Mesenchymal stem cell (in vitro differentiated cells and primary cell): ENCODE data around the gene ZNF627.
A peak's percentile ranks its signal among the peaks of the same experiment; 100 is the strongest.

Source experiments
- DNase-seq: peaks from one replicate; pipeline ENCODE4 v3.0.0-alpha.2; 2013
- H2AFZ ChIP-seq: one replicate; pipeline ENCODE4 v1.6.1; 2013; ENCODE audit warnings: low read depth, mild to moderate bottlenecking, control low read depth, inconsistent platforms, low read length, moderate library complexity
- H2AK5ac ChIP-seq: 2 replicates; pipeline ENCODE4 v1.6.1; 2013; ENCODE audit warnings: low read length, moderate library complexity, mild to moderate bottlenecking, inconsistent platforms; ENCODE audit not compliant: severe bottlenecking
- H2BK120ac ChIP-seq: one replicate; pipeline ENCODE4 v1.6.1; 2013; ENCODE audit warnings: low read depth, mild to moderate bottlenecking, inconsistent platforms, low read length, moderate library complexity
- H2BK12ac ChIP-seq, 2 experiments: one replicate each; pipeline ENCODE4 v1.6.1; 2013; ENCODE audit warnings: inconsistent platforms in 2 of 2, low read length in 2 of 2, mild to moderate bottlenecking in 2 of 2, moderate library complexity in 2 of 2, control low read depth in 1 of 2
- H2BK15ac ChIP-seq: one replicate; pipeline ENCODE4 v1.6.1; 2013; ENCODE audit warnings: mild to moderate bottlenecking, low read depth, inconsistent platforms; ENCODE audit not compliant: poor library complexity, severe bottlenecking
- H2BK5ac ChIP-seq: 2 replicates; pipeline ENCODE4 v1.6.1; 2013; ENCODE audit warnings: low read depth, mild to moderate bottlenecking, low read length, control low read depth, inconsistent platforms; ENCODE audit not compliant: poor library complexity, severe bottlenecking
- H3K14ac ChIP-seq, 2 experiments: one replicate each; pipeline ENCODE4 v1.6.1; 2013; ENCODE audit warnings: inconsistent platforms in 2 of 2, low read length in 2 of 2, control low read depth in 1 of 2, mild to moderate bottlenecking in 1 of 2, moderate library complexity in 1 of 2
- H3K18ac ChIP-seq, 2 experiments: one replicate each; pipeline ENCODE4 v1.6.1; 2013; ENCODE audit warnings: inconsistent platforms in 2 of 2, low read length in 2 of 2, control low read depth in 1 of 2, low read depth in 1 of 2, mild to moderate bottlenecking in 1 of 2
- H3K23ac ChIP-seq, 2 experiments: one replicate each; pipeline ENCODE4 v1.6.1; 2013; ENCODE audit warnings: inconsistent platforms in 2 of 2, low read length in 2 of 2, mild to moderate bottlenecking in 2 of 2, moderate library complexity in 2 of 2, control low read depth in 1 of 2
- H3K27ac ChIP-seq: 2 replicates; pipeline ENCODE4 v1.5.1; 2013; ENCODE audit warnings: mild to moderate bottlenecking, moderate library complexity, low read length, control low read depth, inconsistent platforms; ENCODE audit not compliant: poor library complexity, severe bottlenecking
- H3K27me3 ChIP-seq, 2 experiments: 2 replicates each; pipeline versions ENCODE4 v1.6.1 to v1.7.0; 2013; ENCODE audit warnings: low read length in 2 of 2, mild to moderate bottlenecking in 2 of 2, moderate library complexity in 2 of 2, control low read depth in 1 of 2, inconsistent platforms in 1 of 2; ENCODE audit not compliant: control insufficient read depth in 1 of 2, insufficient read depth in 1 of 2
- H3K36me3 ChIP-seq, 2 experiments: 2 replicates each; pipeline versions ENCODE4 v1.6.1 to v1.7.0; 2013; ENCODE audit warnings: low read length in 2 of 2, control low read depth in 1 of 2, inconsistent platforms in 1 of 2, low read depth in 1 of 2, mild to moderate bottlenecking in 1 of 2; ENCODE audit not compliant: insufficient read depth in 2 of 2, control insufficient read depth in 1 of 2
- H3K4ac ChIP-seq, 2 experiments: one replicate each; pipeline ENCODE4 v1.6.1; 2013; ENCODE audit warnings: inconsistent platforms in 2 of 2, low read length in 2 of 2, mild to moderate bottlenecking in 2 of 2, moderate library complexity in 2 of 2, control low read depth in 1 of 2, low read depth in 1 of 2
- H3K4me1 ChIP-seq: 2 replicates; pipeline ENCODE4 v1.6.1; 2013; ENCODE audit warnings: low read depth, low read length, control low read depth; ENCODE audit not compliant: control insufficient read depth, insufficient read depth
- H3K4me2 ChIP-seq: 2 replicates; pipeline ENCODE4 v1.6.1; 2013; ENCODE audit warnings: low read length, mild to moderate bottlenecking, inconsistent platforms; ENCODE audit not compliant: poor library complexity, severe bottlenecking
- H3K4me3 ChIP-seq, 2 experiments: 2 replicates each; pipeline versions ENCODE4 v1.5.1 to v1.7.0; 2013; ENCODE audit warnings: low read length in 2 of 2, mild to moderate bottlenecking in 2 of 2, control low read depth in 1 of 2, low read depth in 1 of 2; ENCODE audit not compliant: insufficient read depth in 1 of 2
- H3K79me1 ChIP-seq: replicated peaks from 2 replicates; pipeline ENCODE4 v1.6.1; 2013; ENCODE audit warnings: mild to moderate bottlenecking, control low read depth, low read length, inconsistent platforms; ENCODE audit not compliant: poor library complexity, severe bottlenecking
- H3K9ac ChIP-seq: 2 replicates; pipeline ENCODE4 v1.7.0; 2013; ENCODE audit warnings: mild to moderate bottlenecking, low read length, moderate library complexity
- H3K9me3 ChIP-seq: 2 replicates; pipeline ENCODE4 v1.7.0; 2013; ENCODE audit warnings: mild to moderate bottlenecking, low read length; ENCODE audit not compliant: control insufficient read depth
- H4K8ac ChIP-seq: one replicate; pipeline ENCODE4 v1.6.1; 2013; ENCODE audit warnings: inconsistent platforms, mild to moderate bottlenecking, low read length, moderate library complexity
- H4K91ac ChIP-seq: one replicate; pipeline ENCODE4 v1.6.1; 2013; ENCODE audit warnings: mild to moderate bottlenecking, low read length, inconsistent platforms
- WGBS: methylation state at CpG from one replicate; pipeline ENCODE4 v1.1.7; 2013; ENCODE audit warnings: mixed read lengths; 5-methylcytosine and 5-hydroxymethylcytosine counted together

Gene ZNF627

DNA sequence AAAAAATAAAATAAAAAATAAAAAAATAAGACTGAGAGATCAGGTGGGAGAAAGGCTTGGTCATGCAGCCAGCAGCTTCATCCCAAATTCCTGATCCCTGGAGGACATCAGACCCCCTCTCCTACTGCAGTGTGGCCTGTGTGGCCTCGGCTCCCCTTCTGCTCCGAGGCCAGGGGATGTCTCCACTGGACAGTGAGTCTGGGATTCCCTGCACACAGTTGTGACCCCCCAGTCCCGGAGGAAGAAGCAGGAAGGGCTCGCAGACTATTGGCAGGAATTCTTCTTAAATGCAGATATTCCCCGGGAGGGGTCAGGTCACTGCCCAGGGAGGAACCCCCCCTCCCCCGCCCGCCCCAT is 41.9 kb downstream of the ZNF627 start:
- Histone ChIP-seq H3K36me3 (no peaks in the 10 kb centered on the region), H2BK120ac (no peak overlapping the region)

DNA sequence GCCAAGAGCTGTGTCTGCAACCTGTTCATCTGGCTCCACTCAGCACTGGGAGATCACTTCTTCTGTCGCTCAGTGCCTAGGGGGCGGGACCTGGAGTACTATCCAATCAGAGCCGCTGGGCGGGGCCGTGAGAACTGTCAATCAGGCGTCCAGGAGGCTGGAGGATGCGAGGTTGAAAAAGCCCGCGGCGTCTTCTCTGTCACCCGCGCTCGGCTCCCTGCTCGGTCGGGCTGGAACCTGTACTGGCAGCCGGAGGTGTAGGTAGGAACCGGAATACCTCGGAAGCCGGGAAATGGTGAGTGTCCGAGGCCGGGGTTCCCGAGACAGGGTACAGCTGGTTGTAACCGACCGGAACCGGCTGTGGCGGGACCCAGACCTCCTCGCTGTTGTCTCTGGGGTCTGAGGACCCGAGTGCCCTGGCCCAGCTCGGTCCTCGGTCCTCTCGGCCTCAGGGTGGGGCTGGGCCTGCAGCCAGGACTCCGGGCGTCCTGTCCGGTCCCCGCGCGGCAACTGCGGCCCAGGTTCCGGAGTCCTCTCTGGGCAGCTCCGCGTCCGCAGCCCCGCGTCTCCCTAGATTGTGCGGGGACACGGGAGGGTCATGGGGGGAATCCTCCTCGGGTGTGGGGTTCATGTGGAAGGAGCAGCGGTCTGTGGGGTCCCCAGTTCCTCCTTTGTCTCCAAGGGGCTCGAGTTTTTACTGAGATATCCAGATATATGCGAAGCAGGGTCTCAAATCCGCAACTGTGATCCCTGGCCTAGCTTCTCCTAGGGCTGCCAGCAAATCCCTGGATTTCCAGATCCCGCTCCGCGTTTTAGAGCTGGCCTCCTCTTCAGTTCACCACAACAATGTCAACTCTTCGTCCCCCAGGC is 42.6 kb downstream of the ZNF627 start:
- WGBS: under 1% methylated on average over 51 of the region's 55 CpGs
- no peaks in the 10 kb centered on the region for H3K36me3 ChIP-seq

More for the DNA sequence above, 41.9 kb downstream of the ZNF627 start:
- Histone ChIP-seq H3K14ac (no peak overlapping the region), H3K23ac (no peak overlapping the region), H3K4me1 (peaks cover 5% of the 10 kb centered on the region), H4K8ac (no peak overlapping the region), H2BK15ac (no peak overlapping the region), H3K4ac (no peak overlapping the region), H2BK12ac (no peak overlapping the region), H3K27me3 (no peaks in the 10 kb centered on the region), H2AFZ (no peak overlapping the region), H3K79me1 (peaks cover 7% of the 10 kb centered on the region), H3K9me3 (no peaks in the 10 kb centered on the region), H3K4me3 (no peak overlapping the region), H3K27ac (no peak overlapping the region), H4K91ac (no peak overlapping the region), H3K4me2 (peak overlapping the region; percentile 100), H2AK5ac (no peak overlapping the region), H3K9ac (no peak overlapping the region), H2BK5ac (no peak overlapping the region), H3K18ac (no peak overlapping the region)
- WGBS: 17% methylated on average over 7 of the region's 7 CpGs
- DNase-seq: no peak

DNA sequence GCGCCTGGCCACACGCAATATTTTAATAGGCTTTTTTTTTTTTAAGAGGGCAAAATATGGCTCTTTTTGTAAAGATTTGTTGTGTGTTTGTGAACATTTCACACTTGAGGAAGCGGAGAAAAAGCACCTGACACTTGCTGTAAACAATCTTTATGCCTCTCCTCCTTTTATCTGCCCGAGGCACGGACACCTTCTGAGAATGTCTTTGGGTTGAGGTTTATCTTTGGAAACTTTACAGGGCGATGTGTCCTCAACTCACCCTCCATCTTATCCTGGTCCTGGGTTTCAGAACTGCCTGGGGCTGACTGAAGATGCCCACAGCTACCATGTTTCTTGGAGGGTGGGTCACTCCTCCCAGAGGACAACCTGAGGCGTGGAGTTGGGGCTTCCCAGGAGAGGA is 44.0 kb downstream of the ZNF627 start:
- Histone ChIP-seq H3K9ac (no peak overlapping the region), H2BK12ac (no peak overlapping the region), H3K27ac (no peak overlapping the region), H3K4me1 (peaks cover 5% of the 10 kb centered on the region), H3K18ac (no peak overlapping the region), H2BK120ac (no peak overlapping the region), H4K8ac (no peak overlapping the region), H2BK5ac (no peak overlapping the region), H3K79me1 (peaks cover 7% of the 10 kb centered on the region), H3K27me3 (no peaks in the 10 kb centered on the region), H3K4me3 (no peak overlapping the region), H2BK15ac (no peak overlapping the region), H4K91ac (no peak overlapping the region), H3K9me3 (no peaks in the 10 kb centered on the region), H3K4ac (no peak overlapping the region), H3K4me2 (no peak overlapping the region), H2AK5ac (no peak overlapping the region), H3K36me3 (no peaks in the 10 kb centered on the region), H3K23ac (no peak overlapping the region), H3K14ac (no peak overlapping the region), H2AFZ (no peak overlapping the region)
- WGBS: 100% methylated on average over 5 of the region's 7 CpGs
- DNase-seq: no peak

More for the DNA sequence above, 42.6 kb downstream of the ZNF627 start:
- H2AK5ac ChIP-seq: no peak overlapping the region
- H2AFZ ChIP-seq: peak overlapping the region; percentile 79
- no peak overlapping the region for H2BK120ac ChIP-seq
- H3K9me3 ChIP-seq: no peaks in the 10 kb centered on the region
- no peak overlapping the region for H2BK12ac ChIP-seq
- no peak overlapping the region for H4K8ac ChIP-seq
- H3K27ac ChIP-seq: no peak overlapping the region
- H3K4me1 ChIP-seq: peaks cover 5% of the 10 kb centered on the region
- H2BK15ac ChIP-seq: no peak overlapping the region
- H2BK5ac ChIP-seq: no peak overlapping the region
- H3K14ac ChIP-seq: no peak overlapping the region
- H3K4me3 ChIP-seq: peak overlapping the region; percentile 73 to 88
- peak; percentile 93 for DNase-seq
- H3K23ac ChIP-seq: no peak overlapping the region
- H3K4me2 ChIP-seq: peak overlapping the region; percentile 100
- peak overlapping the region; percentile 91 for H3K9ac ChIP-seq
- H3K27me3 ChIP-seq: no peaks in the 10 kb centered on the region
- peak overlapping the region in 1 of 2 experiments; percentile 12 for H3K18ac ChIP-seq
- H3K79me1 ChIP-seq: peaks cover 7% of the 10 kb centered on the region
- peak overlapping the region; percentile 50 for H4K91ac ChIP-seq
- H3K4ac ChIP-seq: no peak overlapping the region

DNA sequence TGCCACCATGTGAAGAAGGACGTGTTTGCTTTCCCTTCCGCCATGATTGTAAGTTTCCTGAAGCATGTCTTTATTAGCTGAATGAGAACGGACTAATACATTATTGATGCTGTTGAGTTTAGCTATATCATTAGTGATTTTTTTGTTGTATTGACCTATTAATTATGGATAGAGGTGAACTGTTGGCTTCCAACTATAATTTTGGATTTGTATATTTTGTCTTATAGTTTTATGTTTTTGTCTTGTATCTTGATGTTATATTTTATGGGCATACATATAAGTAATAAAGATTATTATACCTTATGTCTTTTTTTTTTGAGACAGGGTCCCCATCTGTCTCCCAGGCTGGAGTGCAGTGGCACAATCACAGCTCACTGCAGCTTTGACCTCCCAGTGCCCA is 45.6 kb downstream of the ZNF627 start:
- Histone ChIP-seq H2BK12ac (no peak overlapping the region), H2BK5ac (no peak overlapping the region)
- 97% methylated on average over 3 of the region's 3 CpGs for WGBS

More for the DNA sequence above, 45.6 kb downstream of the ZNF627 start:
- Histone ChIP-seq H3K18ac (no peak overlapping the region), H4K8ac (no peak overlapping the region), H3K4me1 (peaks cover 5% of the 10 kb centered on the region), H2BK15ac (no peak overlapping the region), H3K4me3 (no peak overlapping the region), H2AFZ (no peak overlapping the region), H3K27ac (no peak overlapping the region), H3K4me2 (no peak overlapping the region), H3K36me3 (no peaks in the 10 kb centered on the region), H3K9me3 (peaks cover 2% of the 10 kb centered on the region), H4K91ac (no peak overlapping the region), H3K27me3 (no peaks in the 10 kb centered on the region), H3K79me1 (peaks cover 7% of the 10 kb centered on the region), H2BK120ac (no peak overlapping the region), H3K14ac (no peak overlapping the region), H3K9ac (no peak overlapping the region), H3K23ac (no peak overlapping the region), H2AK5ac (no peak overlapping the region), H3K4ac (no peak overlapping the region)
- DNase-seq: no peak
